Mucosa of gallbladder (tissue), 1 donor: Measurements from ENCODE around the gene ASB1. TPM values are rescaled to one million over a fixed set of nuclear protein-coding genes. Genes with fewer than 3 reads are reported as not detected.
"Not testable (repeated sequence)": the region's sequence is repeated elsewhere in the genome, so short reads cannot be mapped to it uniquely, and the experiment has no call there.

Source experiments
- DNase-seq: peaks from one replicate; pipeline ENCODE4 v3.0.0-alpha.2; 2020; ENCODE audit warnings: low spot score
- total RNA-seq: library from RNA; stranded (reverse); gene quantifications from one replicate; pipeline ENCODE4 v1.2.1, GENCODE V29; 2021
- donor health status: DM: no; HTN: no; CAD: no.

ASB1 gene
- total RNA-seq, 1 donor from 2014 or later, result 24.9 TPM

GRCh38 chr2:238404406-238405216, 22.1 kb upstream of the ASB1 start:
- DNase-seq, result no peak

GRCh38 chr2:238405217-238405555, 21.5 kb upstream of the ASB1 start:
- not testable (repeated sequence) for DNase-seq

GRCh38 chr2:238406221-238406997, 20.3 kb upstream of the ASB1 start:
- no peak for DNase-seq

- DNase-seq, result no peak
Observed at GRCh38 chr2:238406998-238407285, 19.8 kb upstream of the ASB1 start.

GRCh38 chr2:238407566-238407965, 19.2 kb upstream of the ASB1 start:
- DNase-seq, result no peak

- no peak for DNase-seq
Observed at GRCh38 chr2:238408615-238409340, 17.9 kb upstream of the ASB1 start.

GRCh38 chr2:238409341-238410199, 17.2 kb upstream of the ASB1 start:
- no peak for DNase-seq

- no peak for DNase-seq
Observed at GRCh38 chr2:238412067-238412767, 14.5 kb upstream of the ASB1 start.

- DNase-seq, result no peak
Observed at GRCh38 chr2:238413368-238413767, 13.4 kb upstream of the ASB1 start.

- no peak for DNase-seq
Observed at GRCh38 chr2:238415036-238415764, 11.5 kb upstream of the ASB1 start.

GRCh38 chr2:238415893-238416292, 10.8 kb upstream of the ASB1 start:
- DNase-seq, result no peak

- DNase-seq, result peak; percentile 56
Observed at GRCh38 chr2:238418196-238418998, 8.3 kb upstream of the ASB1 start.

GRCh38 chr2:238418999-238419546, 7.7 kb upstream of the ASB1 start:
- DNase-seq, result no peak

GRCh38 chr2:238420442-238420841, 6.3 kb upstream of the ASB1 start:
- no peak for DNase-seq

GRCh38 chr2:238420878-238421694, 5.6 kb upstream of the ASB1 start:
- no peak for DNase-seq

GRCh38 chr2:238421695-238422035, 5.1 kb upstream of the ASB1 start:
- DNase-seq, result no peak

GRCh38 chr2:238422285-238422684, 4.4 kb upstream of the ASB1 start:
- DNase-seq, result no peak

- DNase-seq, result no peak
Observed at GRCh38 chr2:238422940-238423339, 3.8 kb upstream of the ASB1 start.
